Fibroblast of the aortic adventitia (primary cell): ENCODE data around the gene KRTAP12-2. TPM values are rescaled to one million over a fixed set of nuclear protein-coding genes. Genes with fewer than 3 reads are reported as not detected.
"Not testable (repeated sequence)": the region's sequence is repeated elsewhere in the genome, so short reads cannot be mapped to it uniquely, and the experiment has no call there.

ENCODE experiments used
- DNase-seq: peaks from one replicate; pipeline ENCODE4 v3.0.0-alpha.2; 2010; ENCODE audit warnings: low read depth
- H3K4me3 ChIP-seq: 2 replicates; pipeline ENCODE4 v1.5.1; 2011; ENCODE audit warnings: low read depth, mild to moderate bottlenecking, control low read depth, low read length, moderate library complexity
- CTCF ChIP-seq: IDR thresholded peaks from 2 replicates; pipeline ENCODE4 v1.5.1; 2011; ENCODE audit warnings: mild to moderate bottlenecking, low read length, control low read depth, inconsistent platforms; ENCODE audit not compliant: insufficient read depth
- total RNA-seq: library from RNA; depleted of rRNA; stranded (reverse); fragments of >200 nt; gene quantifications from 2 replicates; pipeline ENCODE4 v1.2.3, GENCODE V29; 2012; ENCODE audit warnings: low replicate concordance

KRTAP12-2 gene
- total RNA-seq, 1 donor = not detected

- no peak for DNase-seq
- TF ChIP-seq CTCF = no peak
- no peak overlapping the region for H3K4me3 ChIP-seq
Observed at GRCh38 chr21:44644878-44645277, 21.8 kb downstream of the KRTAP12-2 start.

- no peak for TF ChIP-seq CTCF
- DNase-seq = no peak
- H3K4me3 ChIP-seq = no peak overlapping the region
Observed at GRCh38 chr21:44643741-44644310, 22.9 kb downstream of the KRTAP12-2 start.

GRCh38 chr21:44640761-44641160, 26.0 kb downstream of the KRTAP12-2 start:
- no peak for DNase-seq
- no peak for TF ChIP-seq CTCF
- H3K4me3 ChIP-seq = no peak overlapping the region

- H3K4me3 ChIP-seq = no peak overlapping the region
- TF ChIP-seq CTCF = no peak
Observed at GRCh38 chr21:44639331-44639655, 27.4 kb downstream of the KRTAP12-2 start.

GRCh38 chr21:44638506-44639330, 28.0 kb downstream of the KRTAP12-2 start:
- not testable (repeated sequence) for H3K4me3 ChIP-seq, DNase-seq

More at GRCh38 chr21:44639331-44639655, 27.4 kb downstream of the KRTAP12-2 start:
- no peak for DNase-seq

- not testable (repeated sequence) for H3K4me3 ChIP-seq, DNase-seq
Observed at GRCh38 chr21:44637851-44638348, 28.8 kb downstream of the KRTAP12-2 start.

- no peak for TF ChIP-seq CTCF
- no peak within 1 kb of the TSS for H3K4me3 ChIP-seq
- DNase-seq = no peak
Observed at GRCh38 chr21:44637018-44637850, 29.5 kb downstream of the KRTAP12-2 start, which contains the start of gene KRTAP10-10. TSS of gene KRTAP10-10 (plus strand) at chr21:44637356. CDS start at chr21:44637418, 62 bp downstream.
